GM19043 (cell line): ENCODE measurements around the gene SOCS4.
A peak's percentile ranks its signal among the peaks of the same experiment; 100 is the strongest.
"Not testable (repeated sequence)": the region's sequence is repeated elsewhere in the genome, so short reads cannot be mapped to it uniquely, and the experiment has no call there.

ENCODE experiments used
- ATAC-seq: cut with Tn5 transposase; IDR thresholded peaks from one replicate; pipeline ENCODE4 v1.9.1; 2021; ENCODE audit warnings: low read depth; ENCODE audit not compliant: unreplicated experiment

Gene SOCS4

GRCh38 chr14:55026793-55027561 is at the start of gene SOCS4, which contains the start of gene WDHD1:
Gene SOCS4 (plus strand): TSS chr14:55027236. CDS start chr14:55043042, 15,806 bp downstream.
Gene WDHD1 (minus strand): TSS chr14:55027099. CDS start chr14:55026787, 312 bp downstream.
- ATAC-seq = peak; percentile 76

GRCh38 chr14:54979039-54979438 is 48.0 kb upstream of the SOCS4 start:
- no peak for ATAC-seq

GRCh38 chr14:54981698-54982097 is 45.3 kb upstream of the SOCS4 start:
- no peak for ATAC-seq

- ATAC-seq = no peak
Measured at GRCh38 chr14:54985156-54985555, 41.9 kb upstream of the SOCS4 start.

- no peak for ATAC-seq
Measured at GRCh38 chr14:55000381-55000780, 26.7 kb upstream of the SOCS4 start.

GRCh38 chr14:55005071-55005470 is 22.0 kb upstream of the SOCS4 start:
- no peak for ATAC-seq

GRCh38 chr14:55015006-55015405 is 12.0 kb upstream of the SOCS4 start:
- ATAC-seq = no peak

- no peak for ATAC-seq
Measured at GRCh38 chr14:55019968-55020554, 7.0 kb upstream of the SOCS4 start.

- ATAC-seq = not testable (repeated sequence)
Measured at GRCh38 chr14:55024365-55024764, 2.7 kb upstream of the SOCS4 start.

GRCh38 chr14:55025948-55026347 is 1.1 kb upstream of the SOCS4 start:
- no peak for ATAC-seq

- no peak for ATAC-seq
Measured at GRCh38 chr14:55026441-55026792, 619 bp upstream of the SOCS4 start.

- ATAC-seq = no peak
Measured at GRCh38 chr14:55028066-55028465, 1.0 kb downstream of the SOCS4 start.

GRCh38 chr14:55028476-55028875 is 1.4 kb downstream of the SOCS4 start:
- no peak for ATAC-seq

GRCh38 chr14:55031190-55031589 is 4.2 kb downstream of the SOCS4 start:
- no peak for ATAC-seq

- not testable (repeated sequence) for ATAC-seq
Measured at GRCh38 chr14:55037995-55038394, 11.0 kb downstream of the SOCS4 start.

GRCh38 chr14:55038708-55039107 is 11.7 kb downstream of the SOCS4 start:
- ATAC-seq = no peak

GRCh38 chr14:55043528-55043927 is 16.5 kb downstream of the SOCS4 start:
- no peak for ATAC-seq

GRCh38 chr14:55045087-55045486 is 18.1 kb downstream of the SOCS4 start:
- ATAC-seq = no peak

GRCh38 chr14:55047301-55048053 is 20.4 kb downstream of the SOCS4 start:
- no peak for ATAC-seq

GRCh38 chr14:55048900-55049436 is 21.9 kb downstream of the SOCS4 start:
- no peak for ATAC-seq

- peak; percentile 22 for ATAC-seq
Measured at GRCh38 chr14:55051165-55051422, 24.1 kb downstream of the SOCS4 start.
